Activated naive CD8-positive, alpha-beta T cell treated with anti-CD3 and anti-CD28 coated beads, Interleukin-2, amount 10 ng/mL, durations not matched to agents 7 days and 5 days (primary cell): ENCODE data around the gene FASN. TPM values are rescaled to one million over a fixed set of nuclear protein-coding genes. Genes with fewer than 3 reads are reported as not detected.

Source experiments
- ATAC-seq: fragments of 150-1000 bp; cut with Tn5 transposase; one replicate; pipeline ENCODE4 v1.10.0; 2021; ENCODE audit warnings: low read depth, moderate library complexity
- POLR2A ChIA-PET: fragments of 350-600 bp; sonication (Branson Sonifier 250); formaldehyde crosslinking; loops from one replicate; lab custom pipeline; 2021; ENCODE audit warnings: antibody characterized with exemption; lab: Charles Lee
- DNase-seq: peaks from one replicate; pipeline ENCODE4 v3.0.0; 2021
- H3K27ac Mint-ChIP-seq: one replicate; pipeline ENCODE4 v1.8.0; 2022; ENCODE audit warnings: mild to moderate bottlenecking, mixed read lengths
- H3K27me3 Mint-ChIP-seq: one replicate; pipeline ENCODE4 v1.8.0; 2022; ENCODE audit warnings: mild to moderate bottlenecking, moderate library complexity, mixed read lengths
- H3K36me3 Mint-ChIP-seq: one replicate; pipeline ENCODE4 v1.8.0; 2021; ENCODE audit warnings: mild to moderate bottlenecking, mixed read lengths
- H3K4me1 Mint-ChIP-seq: one replicate; pipeline ENCODE4 v1.8.0; 2021; ENCODE audit warnings: mixed read lengths
- H3K4me3 Mint-ChIP-seq: one replicate; pipeline ENCODE4 v1.8.0; 2022; ENCODE audit warnings: mild to moderate bottlenecking, moderate library complexity, mixed read lengths
- H3K9me3 Mint-ChIP-seq: one replicate; pipeline ENCODE4 v1.8.0; 2021; ENCODE audit warnings: mixed read lengths
- total RNA-seq, 2 experiments: library from RNA; stranded (reverse); gene quantifications; one replicate each; pipeline ENCODE4 v1.2.3, GENCODE V29; 2021

Gene FASN
- total RNA-seq, 2 experiments from 2014 or later = 154 to 163 TPM

- POLR2A ChIA-PET = interaction anchor here (1.0 to 1.6 kb wide), 2 partner anchors 10 kb away, joined by 3 to 7 read pairs; partner anchors contain the start of gene DUS1L
- Mint-ChIP-seq H3K4me3 (no peak overlapping the region), H3K4me1 (peaks cover 8% of the 10 kb centered on the region), H3K27me3 (no peaks in the 10 kb centered on the region), H3K36me3 (no peaks in the 10 kb centered on the region), H3K9me3 (no peaks in the 10 kb centered on the region), H3K27ac (no peak overlapping the region)
- no peak for DNase-seq
- ATAC-seq = no peak
Observed at GRCh38 chr17:82055023-82055964, 42.7 kb downstream of the FASN start.

GRCh38 chr17:82054351-82055022, 43.5 kb downstream of the FASN start:
- no peaks in the 10 kb centered on the region for H3K9me3 Mint-ChIP-seq
- H3K4me3 Mint-ChIP-seq = no peak overlapping the region
- peaks cover 8% of the 10 kb centered on the region for H3K4me1 Mint-ChIP-seq
- POLR2A ChIA-PET = interaction anchor here (1.0 to 1.2 kb wide), 2 partner anchors 10 to 44 kb away, joined by 3 to 4 read pairs; partner anchors contain the start of gene FASN
- H3K27me3 Mint-ChIP-seq = no peaks in the 10 kb centered on the region
- DNase-seq = no peak
- no peak for ATAC-seq
- H3K27ac Mint-ChIP-seq = no peak overlapping the region
- H3K36me3 Mint-ChIP-seq = no peaks in the 10 kb centered on the region

GRCh38 chr17:82053556-82054263, 44.3 kb downstream of the FASN start:
- no peak overlapping the region for H3K27ac Mint-ChIP-seq

GRCh38 chr17:82053130-82053529, 44.9 kb downstream of the FASN start:
- H3K4me1 Mint-ChIP-seq = peaks cover 8% of the 10 kb centered on the region
- H3K27ac Mint-ChIP-seq = peak overlapping the region; percentile 58
- ATAC-seq = no peak
- no peak for DNase-seq
- H3K36me3 Mint-ChIP-seq = no peaks in the 10 kb centered on the region
- peak overlapping the region; percentile 74 for H3K4me3 Mint-ChIP-seq
- POLR2A ChIA-PET = interaction anchor here (1.2 to 1.3 kb wide), 3 partner anchors 16 to 45 kb away, joined by 3 to 4 read pairs (median 3); partner anchors contain the start of genes DCXR and FASN
- no peaks in the 10 kb centered on the region for H3K27me3 Mint-ChIP-seq
- no peaks in the 10 kb centered on the region for H3K9me3 Mint-ChIP-seq

More at GRCh38 chr17:82053556-82054263, 44.3 kb downstream of the FASN start:
- Mint-ChIP-seq H3K4me3 (peak overlapping the region; percentile 74), H3K27me3 (no peaks in the 10 kb centered on the region), H3K36me3 (no peaks in the 10 kb centered on the region), H3K4me1 (peaks cover 8% of the 10 kb centered on the region), H3K9me3 (no peaks in the 10 kb centered on the region)
- no peak for DNase-seq
- POLR2A ChIA-PET = interaction anchor here (1.2 to 1.3 kb wide), 3 partner anchors 16 to 45 kb away, joined by 3 to 4 read pairs (median 3); partner anchors contain the start of genes DCXR and FASN
- ATAC-seq = no peak

- Mint-ChIP-seq H3K9me3 (no peaks in the 10 kb centered on the region), H3K4me3 (peak overlapping the region; percentile 74), H3K27ac (peak overlapping the region; percentile 58), H3K4me1 (peaks cover 8% of the 10 kb centered on the region), H3K27me3 (no peaks in the 10 kb centered on the region), H3K36me3 (peaks cover 1% of the 10 kb centered on the region)
- ATAC-seq = no peak
- DNase-seq = no peak
- POLR2A ChIA-PET = interaction anchor here (1.2 to 1.4 kb wide), 5 partner anchors 12 to 74 kb away, joined by 3 to 8 read pairs (median 4); partner anchors contain the start of genes DCXR, DUS1L and FASN
Observed at GRCh38 chr17:82052638-82053059, 45.4 kb downstream of the FASN start.

- DNase-seq (peak; percentile 93), ATAC-seq (peak; percentile 84)
- Mint-ChIP-seq H3K4me1 (peaks cover 9% of the 10 kb centered on the region), H3K27me3 (no peaks in the 10 kb centered on the region), H3K27ac (peak within 1 kb of the TSS; percentile 86), H3K9me3 (no peaks in the 10 kb centered on the region), H3K36me3 (peaks cover 2% of the 10 kb centered on the region), H3K4me3 (peak within 1 kb of the TSS; percentile 86)
- POLR2A ChIA-PET = interaction anchor here (0.6 to 1.7 kb wide), 6 partner anchors 13 to 341 kb away, joined by 4 to 8 read pairs (median 6); partner anchors contain the start of genes DCXR, DUS1L and FASN
Observed at GRCh38 chr17:82051776-82052637, 46.0 kb downstream of the FASN start, which contains the start of the genes GPS1 and RFNG. Gene GPS1 (plus strand): TSS chr17:82051898. CDS start chr17:82051932, 34 bp downstream. Gene RFNG (minus strand): TSS chr17:82051811. CDS start chr17:82051766, 45 bp downstream.

GRCh38 chr17:82050761-82051641, 47.0 kb downstream of the FASN start:
- POLR2A ChIA-PET = interaction anchor here (0.6 to 1.7 kb wide), 6 partner anchors 13 to 56 kb away, joined by 3 to 8 read pairs (median 5); partner anchors contain the start of genes DCXR and FASN
- no peaks in the 10 kb centered on the region for H3K27me3 Mint-ChIP-seq
- peaks cover 2% of the 10 kb centered on the region for H3K36me3 Mint-ChIP-seq
- peaks cover 9% of the 10 kb centered on the region for H3K4me1 Mint-ChIP-seq
- ATAC-seq (peak; percentile 5), DNase-seq (no peak)
- no peaks in the 10 kb centered on the region for H3K9me3 Mint-ChIP-seq
- peak overlapping the region; percentile 86 for H3K4me3 Mint-ChIP-seq
- peak overlapping the region; percentile 86 for H3K27ac Mint-ChIP-seq

- POLR2A ChIA-PET = interaction anchor here (0.8 to 1.7 kb wide), 4 partner anchors 13 to 48 kb away, joined by 3 to 8 read pairs (median 6); partner anchors contain the start of genes DCXR and FASN
Observed at GRCh38 chr17:82050152-82050760, 47.8 kb downstream of the FASN start.

GRCh38 chr17:82049521-82049971, 48.5 kb downstream of the FASN start:
- Mint-ChIP-seq H3K4me1 (peaks cover 8% of the 10 kb centered on the region), H3K27ac (no peak overlapping the region), H3K9me3 (no peaks in the 10 kb centered on the region), H3K27me3 (no peaks in the 10 kb centered on the region), H3K36me3 (peaks cover 2% of the 10 kb centered on the region), H3K4me3 (no peak overlapping the region)
- POLR2A ChIA-PET = no interaction called here
- ATAC-seq = no peak
- DNase-seq = no peak

More at GRCh38 chr17:82050152-82050760, 47.8 kb downstream of the FASN start:
- peak overlapping the region; percentile 86 for H3K4me3 Mint-ChIP-seq
- H3K27me3 Mint-ChIP-seq = no peaks in the 10 kb centered on the region
- DNase-seq (no peak), ATAC-seq (no peak)
- peaks cover 8% of the 10 kb centered on the region for H3K4me1 Mint-ChIP-seq
- H3K36me3 Mint-ChIP-seq = peaks cover 2% of the 10 kb centered on the region
- no peaks in the 10 kb centered on the region for H3K9me3 Mint-ChIP-seq
- peak overlapping the region; percentile 86 for H3K27ac Mint-ChIP-seq

- no peak overlapping the region for H3K4me3 Mint-ChIP-seq
- no peaks in the 10 kb centered on the region for H3K27me3 Mint-ChIP-seq
- DNase-seq (no peak), ATAC-seq (no peak)
- no peaks in the 10 kb centered on the region for H3K9me3 Mint-ChIP-seq
- H3K4me1 Mint-ChIP-seq = peaks cover 8% of the 10 kb centered on the region
- POLR2A ChIA-PET = no interaction called here
- H3K27ac Mint-ChIP-seq = no peak overlapping the region
- H3K36me3 Mint-ChIP-seq = peaks cover 2% of the 10 kb centered on the region
Observed at GRCh38 chr17:82049106-82049505, 48.9 kb downstream of the FASN start.
